Measurements from ENCODE around the gene AQP12B. TPM values are rescaled to one million over a fixed set of nuclear protein-coding genes. Genes with fewer than 3 reads are reported as not detected.

AQP12B gene
- total and polyA plus RNA-seq, 9 of the 15 experiments (the other 6 are each of a cell fraction or from before 2014, with no cell fraction given) = not detected

- Histone ChIP-seq H3K9ac (ENCODE audit: insufficient read depth in 1 of 2, low read depth in 2 of 2, low read length in 2 of 2) (no peak overlapping the region), H3K4me3 (no peak overlapping the region), H3K4me2 (ENCODE audit: insufficient read depth, low read length) (no peak overlapping the region), H3K9me3 (replicated peaks; ENCODE audit: control insufficient read depth, insufficient read depth, low read depth, low read length) (no peaks in the 10 kb centered on the region), H3K36me3 (ENCODE audit: control insufficient read depth, insufficient read depth, low read length) (no peaks in the 10 kb centered on the region), H3K27me3 (ENCODE audit: control insufficient read depth in 2 of 2, insufficient read depth in 2 of 2, low read length in 2 of 2) (peaks cover 7 to 75% of the 10 kb centered on the region in 2 experiments; a peak in 4 of 5 replicates), H3K9me1 (ENCODE audit: control insufficient read depth, insufficient read depth, low read length) (no peaks in the 10 kb centered on the region), H3K27ac (ENCODE audit: extremely low read depth, low read depth, low read length) (no peak overlapping the region), H2AFZ (ENCODE audit: low read depth, low read length) (no peak overlapping the region), H4K20me1 (replicated peaks; ENCODE audit: control insufficient read depth, insufficient read depth, low read length) (no peaks in the 10 kb centered on the region), H3K4me1 (replicated peaks in 1 of 2; ENCODE audit: control insufficient read depth in 2 of 2, insufficient read depth in 2 of 2, low read length in 2 of 2) (no peaks in the 10 kb centered on the region; a peak in 1 of 5 replicates), H3K79me2 (ENCODE audit: control insufficient read depth, insufficient read depth, low read length) (no peaks in the 10 kb centered on the region)
- in situ Hi-C loops (cut with MboI) = no loop called here
- DNase-seq (ENCODE audit: extremely low read depth in 1 of 4, low spot score in 3 of 4) (no peak), ATAC-seq (no peak), FAIRE-seq (no peak)
- CTCF ChIA-PET (ENCODE audit: low intra/inter-chr PET ratio) = no interaction called here
- 1% methylated on average over 15 of the region's 25 CpGs for WGBS (ENCODE audit: insufficient coverage, low coverage, missing lambda C conversion rate)
- BruUV-seq (replicated peaks) = no TSS peak
- TF ChIP-seq ZNF224 (CRISPR knock-in tag; IDR thresholded peaks at IDR 0.05) = no peak
- TF ChIP-seq PHF20 (IDR thresholded peaks at IDR 0.05; ENCODE audit: partially characterized antibody) = no peak
- TF ChIP-seq HNRNPL (IDR thresholded peaks at IDR 0.05; ENCODE audit: low read depth, low read length) = no peak
- no peak for TF ChIP-seq IRF2 (CRISPR knock-in tag; IDR thresholded peaks at IDR 0.05)
- no peak for TF ChIP-seq PTTG1 (tag; IDR thresholded peaks at IDR 0.05; ENCODE audit: low read depth)
- no peak for TF ChIP-seq HBP1 (CRISPR knock-in tag; IDR thresholded peaks at IDR 0.05)
- no peak for TF ChIP-seq ATF7 (IDR thresholded peaks at IDR 0.05)
- no peak for TF ChIP-seq JUND (IDR thresholded peaks at IDR 0.05; ENCODE audit: borderline replicate concordance, low read depth, low read length)
- no peak for TF ChIP-seq JUND (tag; IDR thresholded peaks at IDR 0.05; ENCODE audit: borderline replicate concordance, low read depth, low read length)
- TF ChIP-seq CSDE1 (IDR thresholded peaks at IDR 0.05) = no peak
- TF ChIP-seq NEUROD1 (IDR thresholded peaks at IDR 0.05; ENCODE audit: borderline replicate concordance, low read depth, low read length, partially characterized antibody) = no peak
- no peak for TF ChIP-seq CBX2 (IDR thresholded peaks at IDR 0.05; ENCODE audit: insufficient read depth, low read length, poor library complexity, severe bottlenecking)
- no peak for TF ChIP-seq BDP1 (IDR thresholded peaks at IDR 0.05; ENCODE audit: insufficient read depth, insufficient read length)
- TF ChIP-seq ZNF184 (CRISPR knock-in tag; IDR thresholded peaks at IDR 0.05) = no peak
- no peak for TF ChIP-seq ZNF444 (CRISPR knock-in tag; IDR thresholded peaks at IDR 0.05)
- no peak for TF ChIP-seq ZHX1 (conservative IDR thresholded peaks at IDR 0.05; ENCODE audit: low read length)
- no peak for TF ChIP-seq SMARCB1 (IDR thresholded peaks at IDR 0.05; ENCODE audit: insufficient read length, low read depth)
- no peak for TF ChIP-seq NCOA6 (IDR thresholded peaks at IDR 0.05)
- TF ChIP-seq ZNF197 (CRISPR knock-in tag; IDR thresholded peaks at IDR 0.05; ENCODE audit: low read depth) = no peak
- TF ChIP-seq RBFOX2 (IDR thresholded peaks at IDR 0.05; ENCODE audit: low read depth, low read length) = no peak
- intact Hi-C loops (cut with micrococcal nuclease) = no loop called here
- POLR2A ChIA-PET = no interaction called here
These were observed 30.6 kb upstream of the AQP12B start for GRCh38 chr2:240713071-240713927.
